Activated T-cell treated with anti-CD3 and anti-CD28 coated beads, Interleukin-2, amount 50 U/mL, for 72 hours (primary cell): ENCODE measurements around the gene KCNT1. TPM values are rescaled to one million over a fixed set of nuclear protein-coding genes. Genes with fewer than 3 reads are reported as not detected.

ENCODE experiments used
- ATAC-seq, 2 donors: fragments of 150-1000 bp; cut with Tn5 transposase; replicated peaks in 1 of 2; 2 replicates each; pipeline ENCODE4 v1.10.0; 2021; ENCODE audit warnings: moderate library complexity in 2 of 2, mild to moderate bottlenecking in 1 of 2
- DNase-seq, 2 donors: peaks; one replicate each; pipeline ENCODE4 v3.0.0; 2021 to 2022; ENCODE audit warnings: mixed read lengths in 1 of 2
- H3K27ac Mint-ChIP-seq: one replicate; pipeline ENCODE4 v1.8.0; 2022; ENCODE audit warnings: mild to moderate bottlenecking, moderate library complexity, mixed read lengths
- H3K27me3 Mint-ChIP-seq: one replicate; pipeline ENCODE4 v1.8.0; 2022; ENCODE audit warnings: low read depth, mixed read lengths
- H3K36me3 Mint-ChIP-seq, 2 donors: one replicate each; pipeline ENCODE4 v1.8.0; 2022; ENCODE audit warnings: mixed read lengths in 2 of 2, mild to moderate bottlenecking in 1 of 2; ENCODE audit not compliant: insufficient read depth in 2 of 2
- H3K4me1 Mint-ChIP-seq: one replicate; pipeline ENCODE4 v1.8.0; 2022; ENCODE audit warnings: low read depth, mixed read lengths
- H3K4me3 Mint-ChIP-seq, 2 donors: one replicate each; pipeline ENCODE4 v1.8.0; 2022; ENCODE audit warnings: mild to moderate bottlenecking in 2 of 2, mixed read lengths in 2 of 2, moderate library complexity in 2 of 2
- H3K9me3 Mint-ChIP-seq, 2 donors: one replicate each; pipeline ENCODE4 v1.8.0; 2022; ENCODE audit warnings: mixed read lengths in 2 of 2
- total RNA-seq, 2 donors: library from RNA; stranded (reverse); gene quantifications; one replicate each; pipeline ENCODE4 v1.2.3, GENCODE V29; 2022

KCNT1 gene
- total RNA-seq, 2 donors from 2014 or later, result not detected

- Mint-ChIP-seq H3K9me3 (no peaks in the 10 kb centered on the region), H3K4me3 (no peak overlapping the region), H3K4me1 (no peaks in the 10 kb centered on the region), H3K36me3 (no peaks in the 10 kb centered on the region), H3K27me3 (no peaks in the 10 kb centered on the region), H3K27ac (no peak overlapping the region)
- ATAC-seq (no peak), DNase-seq (no peak)
Measured at GRCh38 chr9:135697226-135697625, 4.8 kb upstream of the KCNT1 start.

DNA sequence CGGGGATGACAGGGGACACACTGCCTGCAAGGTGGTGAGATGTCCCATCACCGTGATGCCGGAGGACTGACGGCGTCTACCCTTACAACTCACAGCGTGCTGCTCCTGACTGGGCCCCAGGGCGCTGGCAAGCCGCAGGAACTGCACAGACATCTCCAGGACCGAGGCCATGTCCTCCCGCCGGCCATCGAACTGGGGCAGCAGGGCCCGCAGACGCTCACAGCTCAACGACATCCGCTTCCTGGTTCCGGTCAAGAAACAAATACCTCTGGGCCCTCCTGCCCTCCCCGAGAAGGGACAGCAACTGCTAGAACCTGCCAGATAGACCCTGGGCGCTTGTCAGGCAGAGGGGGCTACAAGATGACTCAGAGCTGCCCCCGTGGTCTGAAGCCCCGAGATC lies 3.7 kb upstream of the KCNT1 start:
- Mint-ChIP-seq H3K36me3 (no peaks in the 10 kb centered on the region), H3K27ac (no peak overlapping the region), H3K27me3 (no peaks in the 10 kb centered on the region), H3K4me1 (no peaks in the 10 kb centered on the region), H3K9me3 (no peaks in the 10 kb centered on the region), H3K4me3 (no peak overlapping the region)
- ATAC-seq, result no peak
- no peak for DNase-seq

DNA sequence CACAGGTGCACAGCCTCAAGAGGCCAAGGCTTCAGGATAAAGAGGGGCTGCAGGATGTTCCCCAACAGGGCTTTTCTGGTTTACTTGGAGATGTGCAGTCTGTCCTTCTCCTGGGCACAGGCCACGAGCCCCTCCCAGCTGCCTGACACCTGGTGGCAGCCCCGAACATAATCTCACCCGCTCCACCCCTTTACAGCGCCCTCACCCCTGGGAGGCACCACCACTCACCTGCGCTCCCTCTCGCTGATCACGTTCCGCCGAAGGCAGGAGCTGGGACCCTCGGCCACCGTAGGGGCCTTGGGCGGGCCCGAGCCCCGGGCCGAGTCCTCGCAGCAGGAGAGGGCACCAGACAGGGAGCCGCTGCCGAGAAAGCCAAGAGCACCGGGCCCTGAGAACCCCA lies 3.2 kb upstream of the KCNT1 start:
- Mint-ChIP-seq H3K27ac (no peak overlapping the region), H3K4me3 (no peak overlapping the region), H3K27me3 (no peaks in the 10 kb centered on the region), H3K4me1 (no peaks in the 10 kb centered on the region), H3K36me3 (no peaks in the 10 kb centered on the region), H3K9me3 (no peaks in the 10 kb centered on the region)
- DNase-seq, result no peak
- ATAC-seq, result no peak

DNA sequence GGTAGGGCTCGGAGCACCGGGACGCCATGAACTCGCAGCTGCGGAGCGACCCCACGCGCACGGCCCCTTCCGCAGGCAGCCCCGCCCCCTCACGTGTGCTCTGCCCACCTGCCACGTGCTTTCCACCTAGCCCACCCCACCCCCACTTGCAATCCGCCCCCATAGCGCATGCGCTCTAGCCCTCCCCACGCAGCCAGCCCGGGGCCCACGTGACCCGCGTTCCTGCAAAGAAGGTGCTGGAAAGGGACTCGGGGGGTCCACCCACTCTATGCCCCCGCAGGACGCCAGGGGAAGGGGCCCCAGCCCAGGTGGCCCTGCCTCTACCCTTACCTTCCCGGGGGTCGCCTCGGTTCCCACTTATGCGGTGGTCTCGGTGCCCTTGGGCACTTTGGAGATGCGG lies 2.5 kb upstream of the KCNT1 start, which contains the start of gene SOHLH1:
TSS of gene SOHLH1 (minus strand) at position 42 of the 400 bp plus-strand sequence. CDS start at position 28, 14 bp downstream.
- DNase-seq (no peak), ATAC-seq (no peak)
- H3K36me3 Mint-ChIP-seq, result no peaks in the 10 kb centered on the region
- H3K27ac Mint-ChIP-seq, result no peak within 1 kb of the TSS
- H3K4me3 Mint-ChIP-seq, result no peak within 1 kb of the TSS
- no peaks in the 10 kb centered on the region for H3K4me1 Mint-ChIP-seq
- no peaks in the 10 kb centered on the region for H3K27me3 Mint-ChIP-seq
- H3K9me3 Mint-ChIP-seq, result no peaks in the 10 kb centered on the region

DNA sequence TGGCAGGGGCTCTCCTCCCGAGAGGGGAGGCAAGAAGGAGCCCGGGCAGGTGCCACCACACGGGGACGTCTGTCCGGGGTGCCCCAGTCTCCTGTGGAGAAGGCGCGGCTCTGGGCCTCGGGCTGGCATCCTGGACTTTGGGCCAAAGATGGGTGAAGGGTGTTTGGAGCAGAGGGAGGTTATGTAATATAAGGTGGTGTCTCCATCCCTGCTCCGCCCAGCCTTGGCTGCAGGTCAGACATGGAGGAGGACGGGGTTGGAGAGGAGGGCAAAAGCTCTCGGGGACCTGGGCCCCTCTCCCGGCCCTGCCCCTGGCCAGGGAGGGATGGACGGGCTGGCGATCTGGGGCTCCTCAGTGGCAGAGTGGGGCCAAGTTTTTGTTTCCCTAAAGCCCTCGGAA lies 1.5 kb upstream of the KCNT1 start:
- Mint-ChIP-seq H3K4me1 (no peaks in the 10 kb centered on the region), H3K27ac (no peak overlapping the region), H3K36me3 (no peaks in the 10 kb centered on the region), H3K4me3 (no peak overlapping the region), H3K27me3 (no peaks in the 10 kb centered on the region), H3K9me3 (no peaks in the 10 kb centered on the region)
- ATAC-seq (no peak), DNase-seq (no peak)

DNA sequence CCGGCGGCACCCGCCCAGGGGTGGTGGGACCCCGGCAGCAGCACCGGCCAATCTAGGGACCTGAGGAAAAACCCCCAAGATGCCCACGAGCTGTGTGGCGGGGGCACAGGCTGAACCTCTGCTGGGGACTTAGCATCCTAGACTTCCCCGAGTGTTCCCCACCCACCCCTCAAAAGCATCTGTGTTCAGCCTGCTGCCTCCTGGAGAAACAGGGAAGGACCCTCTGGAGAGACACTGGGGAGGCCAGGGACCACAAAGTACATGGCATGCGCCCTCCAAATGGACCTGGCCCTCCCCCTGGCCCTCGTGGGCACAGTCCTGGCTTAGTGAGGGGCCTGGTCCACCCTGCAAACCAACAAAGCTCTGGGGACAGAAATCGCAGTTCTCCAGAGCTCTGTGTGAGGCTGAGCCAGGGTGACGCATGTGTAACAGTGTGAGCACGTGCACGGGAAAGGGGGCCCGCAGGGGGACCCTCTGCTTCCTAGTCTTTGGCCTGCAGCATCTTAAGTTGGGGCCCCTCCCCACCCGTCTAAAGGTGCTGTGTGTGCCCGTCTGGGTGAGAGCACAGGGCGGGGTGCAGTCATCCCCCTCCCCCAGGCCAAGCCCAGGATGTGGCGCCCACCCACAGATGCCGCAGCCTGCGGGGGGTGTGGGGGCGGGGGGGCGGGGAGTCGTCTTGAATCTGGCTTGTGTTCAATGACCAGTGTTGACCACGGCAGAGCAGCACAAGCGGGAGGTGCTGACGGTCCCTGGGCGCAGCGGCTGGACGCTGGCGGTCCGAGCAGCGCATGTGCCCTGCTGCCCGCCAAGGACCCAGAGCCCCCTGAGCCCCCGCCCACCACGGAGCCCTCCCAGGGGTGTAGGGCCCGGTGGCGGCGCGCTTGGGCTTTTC lies 672 bp upstream of the KCNT1 start:
- no peaks in the 10 kb centered on the region for H3K9me3 Mint-ChIP-seq
- no peaks in the 10 kb centered on the region for H3K4me1 Mint-ChIP-seq
- H3K27me3 Mint-ChIP-seq, result no peaks in the 10 kb centered on the region
- ATAC-seq (peak; percentile 37 to 44), DNase-seq (peak in 1 of 2 donors; percentile 13)
- H3K4me3 Mint-ChIP-seq, result no peak overlapping the region
- H3K27ac Mint-ChIP-seq, result no peak overlapping the region
- no peaks in the 10 kb centered on the region for H3K36me3 Mint-ChIP-seq

GRCh38 chr9:135703726-135704125 lies 1.7 kb downstream of the KCNT1 start:
- ATAC-seq, result no peak
- no peak for DNase-seq
- H3K4me1 Mint-ChIP-seq, result no peaks in the 10 kb centered on the region
- H3K4me3 Mint-ChIP-seq, result no peak overlapping the region
- no peaks in the 10 kb centered on the region for H3K9me3 Mint-ChIP-seq
- no peaks in the 10 kb centered on the region for H3K27me3 Mint-ChIP-seq
- no peaks in the 10 kb centered on the region for H3K36me3 Mint-ChIP-seq
- no peak overlapping the region for H3K27ac Mint-ChIP-seq

GRCh38 chr9:135704483-135704882 lies 2.5 kb downstream of the KCNT1 start:
- Mint-ChIP-seq H3K27me3 (no peaks in the 10 kb centered on the region), H3K4me1 (no peaks in the 10 kb centered on the region), H3K27ac (no peak overlapping the region), H3K4me3 (no peak overlapping the region), H3K36me3 (no peaks in the 10 kb centered on the region), H3K9me3 (no peaks in the 10 kb centered on the region)
- DNase-seq (no peak), ATAC-seq (no peak)

DNA sequence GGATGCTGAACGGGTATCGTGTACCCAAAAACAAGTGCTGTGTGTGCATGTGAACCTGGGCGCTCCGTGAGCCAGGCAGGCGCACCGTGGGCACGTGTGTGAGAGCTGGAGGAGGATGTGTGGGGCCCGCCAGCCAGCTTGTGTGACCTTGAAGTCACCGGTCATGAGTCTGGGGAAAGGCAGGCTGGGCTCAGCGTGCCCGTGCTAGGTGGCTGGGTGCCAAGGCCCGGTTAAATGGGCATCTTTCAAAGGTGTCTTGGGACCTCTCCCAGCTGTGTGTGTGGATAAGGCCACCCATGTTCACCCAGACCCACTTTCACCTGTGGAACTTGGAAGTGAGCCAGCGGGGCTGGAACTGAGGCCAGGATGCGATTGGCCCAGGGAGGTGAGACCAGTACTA lies 3.4 kb downstream of the KCNT1 start:
- Mint-ChIP-seq H3K36me3 (no peaks in the 10 kb centered on the region), H3K9me3 (no peaks in the 10 kb centered on the region), H3K27me3 (no peaks in the 10 kb centered on the region), H3K27ac (no peak overlapping the region), H3K4me1 (no peaks in the 10 kb centered on the region), H3K4me3 (no peak overlapping the region)
- no peak for ATAC-seq
- no peak for DNase-seq

- no peaks in the 10 kb centered on the region for H3K27me3 Mint-ChIP-seq
- ATAC-seq (no peak), DNase-seq (no peak)
- H3K9me3 Mint-ChIP-seq, result no peaks in the 10 kb centered on the region
- H3K27ac Mint-ChIP-seq, result no peak overlapping the region
- H3K4me1 Mint-ChIP-seq, result no peaks in the 10 kb centered on the region
- no peak overlapping the region for H3K4me3 Mint-ChIP-seq
- H3K36me3 Mint-ChIP-seq, result no peaks in the 10 kb centered on the region
Measured at GRCh38 chr9:135706288-135706687, 4.3 kb downstream of the KCNT1 start.

DNA sequence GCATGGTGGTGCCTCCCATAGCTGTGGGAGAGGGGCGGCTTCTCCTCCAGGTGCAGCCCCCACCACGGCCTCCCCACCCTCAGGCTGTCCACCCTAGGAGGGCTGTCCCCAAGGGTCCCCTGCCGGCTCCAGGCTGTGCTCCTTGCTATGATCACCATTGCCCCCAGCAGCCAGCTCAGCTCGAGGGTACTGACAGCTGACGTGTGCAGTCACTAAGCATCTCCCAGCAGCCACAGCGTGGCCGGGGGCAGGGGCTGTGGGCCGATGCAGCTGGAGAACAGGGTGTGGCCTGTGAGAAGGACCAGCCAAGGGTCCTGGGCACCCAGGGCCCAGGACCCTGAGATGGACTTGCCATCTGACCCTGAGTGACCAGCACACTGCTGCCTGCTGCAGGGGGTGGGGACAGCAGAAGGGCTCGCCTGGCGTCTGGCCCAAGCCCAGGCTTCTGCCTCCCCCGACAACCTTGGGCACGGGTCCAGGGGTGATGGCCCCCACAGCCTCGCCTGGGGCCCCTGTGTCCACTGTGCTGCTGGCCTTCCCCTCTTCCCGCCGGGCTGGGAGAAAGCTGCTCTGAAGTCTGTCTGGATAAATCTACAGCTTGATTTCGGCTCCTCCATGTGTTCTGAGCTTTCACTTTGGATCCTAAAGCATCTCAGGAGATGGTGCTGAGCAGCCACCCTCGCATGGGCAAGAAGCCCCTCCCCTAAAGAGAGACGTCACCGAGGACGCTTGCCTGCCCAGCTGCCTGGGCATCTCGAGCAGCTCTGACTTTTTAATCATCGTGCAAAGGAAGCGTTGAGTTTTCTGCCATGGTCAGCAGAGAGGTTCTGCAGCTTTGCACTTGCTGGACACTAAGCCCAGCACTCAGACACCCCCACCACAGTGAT lies 5.5 kb downstream of the KCNT1 start:
- H3K4me1 Mint-ChIP-seq, result no peaks in the 10 kb centered on the region
- DNase-seq, result no peak
- H3K9me3 Mint-ChIP-seq, result no peaks in the 10 kb centered on the region
- H3K4me3 Mint-ChIP-seq, result no peak overlapping the region
- H3K27me3 Mint-ChIP-seq, result no peaks in the 10 kb centered on the region
- no peaks in the 10 kb centered on the region for H3K36me3 Mint-ChIP-seq
- H3K27ac Mint-ChIP-seq, result no peak overlapping the region
- ATAC-seq, result no peak

DNA sequence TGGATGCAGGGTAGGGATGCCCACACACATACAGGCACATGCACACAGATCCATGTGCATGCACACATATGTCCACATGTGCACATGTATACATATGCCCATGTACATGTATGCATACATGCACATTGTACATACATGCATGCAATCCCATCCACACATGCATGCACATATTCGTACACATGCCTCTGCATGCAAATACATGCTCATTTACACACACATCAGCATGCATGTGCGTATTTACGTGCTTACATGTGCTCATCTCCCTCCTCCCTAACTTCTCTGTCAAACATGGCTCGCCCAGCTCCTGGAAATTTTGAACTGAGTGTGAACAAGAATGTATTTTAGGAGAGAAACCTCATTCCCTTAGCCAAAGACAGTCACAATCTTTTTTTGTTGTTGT lies 6.2 kb downstream of the KCNT1 start:
- no peak for ATAC-seq

DNA sequence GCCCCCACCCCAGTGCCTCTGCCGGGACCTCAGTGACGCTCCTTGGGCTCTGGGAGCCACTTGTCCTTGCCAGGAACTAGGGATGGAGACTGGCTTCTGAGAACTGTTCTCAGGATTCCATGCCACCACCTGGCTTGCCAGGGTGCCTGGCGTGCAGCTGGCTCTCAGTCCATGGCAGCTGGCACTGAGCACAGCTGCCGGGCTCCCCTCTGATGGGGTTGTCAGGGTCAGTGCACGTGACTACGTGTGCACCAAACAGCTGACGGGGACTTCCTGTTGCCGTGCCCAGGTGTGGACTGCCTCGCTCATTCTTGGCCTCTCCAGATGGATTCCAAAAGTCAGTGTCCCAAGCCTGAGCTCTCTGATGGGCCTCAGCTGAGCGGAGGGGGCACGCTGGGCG lies 9.4 kb downstream of the KCNT1 start:
- Mint-ChIP-seq H3K36me3 (no peaks in the 10 kb centered on the region), H3K4me1 (no peaks in the 10 kb centered on the region), H3K4me3 (no peak overlapping the region), H3K27me3 (peaks cover 19% of the 10 kb centered on the region), H3K27ac (no peak overlapping the region), H3K9me3 (no peaks in the 10 kb centered on the region)
- DNase-seq, result no peak
- ATAC-seq, result no peak

More for the DNA sequence above, 6.2 kb downstream of the KCNT1 start:
- Mint-ChIP-seq H3K36me3 (no peaks in the 10 kb centered on the region), H3K27me3 (no peaks in the 10 kb centered on the region), H3K4me1 (no peaks in the 10 kb centered on the region), H3K27ac (no peak overlapping the region), H3K4me3 (no peak overlapping the region), H3K9me3 (no peaks in the 10 kb centered on the region)
- no peak for DNase-seq
